SK-N-MC (cell line): Measurements from ENCODE around the gene CDC23.

Experiments
- DNase-seq: peaks from one replicate; pipeline ENCODE4 v3.0.0-alpha.2; 2011; ENCODE audit warnings: low read depth, low spot score
- H3K27ac ChIP-seq: fragments of 200-600 bp; sonication (generic); 2 replicates; pipeline ENCODE4 v1.5.1; 2016; ENCODE audit warnings: mixed run types
- H3K36me3 ChIP-seq: fragments of 200-600 bp; sonication (generic); 2 replicates; pipeline ENCODE4 v1.6.1; 2017; ENCODE audit warnings: antibody characterized with exemption, low read length, mixed read lengths; ENCODE audit not compliant: insufficient read depth
- H3K4me3 ChIP-seq: fragments of 200-600 bp; sonication (generic); 2 replicates; pipeline ENCODE4 v1.5.1; 2016
- H3K9ac ChIP-seq: fragments of 200-600 bp; sonication (generic); 2 replicates; pipeline ENCODE4 v1.8.0; 2017; ENCODE audit warnings: mixed run types, mixed read lengths; ENCODE audit not compliant: insufficient read length
- H3K9me3 ChIP-seq: fragments of 200-600 bp; sonication (generic); 2 replicates; pipeline ENCODE4 v1.6.1; 2017; ENCODE audit warnings: low read depth, mild to moderate bottlenecking, antibody characterized with exemption, low read length, moderate library complexity, mixed read lengths
- EZH2 ChIP-seq: fragments of 200-600 bp; sonication (generic); IDR thresholded peaks from one replicate; pipeline ENCODE4 v1.6.1; 2017; ENCODE audit warnings: antibody characterized with exemption
- FOXP2 ChIP-seq: optimal IDR thresholded peaks from 2 replicates; pipeline ENCODE3; 2011; ENCODE audit warnings: mild to moderate bottlenecking, moderate library complexity; ENCODE audit not compliant: insufficient read depth; ENCODE audit errors: extremely low read length, control extremely low read depth
- POLR2AphosphoS5 ChIP-seq: IDR thresholded peaks from 2 replicates; pipeline ENCODE4 v1.6.1; 2012; ENCODE audit warnings: mild to moderate bottlenecking, low read depth, low read length, borderline replicate concordance

The CDC23 gene

GRCh38 chr5:138182808-138183207 is 30.3 kb downstream of the CDC23 start:
- Histone ChIP-seq H3K9ac (no peak overlapping the region), H3K9me3 (no peaks in the 10 kb centered on the region)
- TF ChIP-seq FOXP2 (no peak), POLR2AphosphoS5 (no peak), EZH2 (no peak)

GRCh38 chr5:138180841-138181240 is 32.3 kb downstream of the CDC23 start:
- Histone ChIP-seq H3K36me3 (peaks cover 62% of the 10 kb centered on the region), H3K27ac (no peak overlapping the region), H3K9ac (no peak overlapping the region), H3K4me3 (no peak overlapping the region), H3K9me3 (no peaks in the 10 kb centered on the region)
- no peak for DNase-seq
- TF ChIP-seq FOXP2 (no peak), EZH2 (no peak), POLR2AphosphoS5 (no peak)

More at GRCh38 chr5:138182808-138183207, 30.3 kb downstream of the CDC23 start:
- no peak overlapping the region for H3K4me3 ChIP-seq
- H3K27ac ChIP-seq: no peak overlapping the region
- peaks cover 72% of the 10 kb centered on the region for H3K36me3 ChIP-seq
- DNase-seq: no peak

GRCh38 chr5:138180183-138180782 is 32.8 kb downstream of the CDC23 start:
- H3K9ac ChIP-seq: peak overlapping the region; percentile 92
- DNase-seq: peak; percentile 47
- no peaks in the 10 kb centered on the region for H3K9me3 ChIP-seq
- no peak for TF ChIP-seq EZH2
- no peak for TF ChIP-seq POLR2AphosphoS5
- no peak for TF ChIP-seq FOXP2
- no peak overlapping the region for H3K27ac ChIP-seq
- peaks cover 60% of the 10 kb centered on the region for H3K36me3 ChIP-seq
- H3K4me3 ChIP-seq: peak overlapping the region; percentile 87

DNA sequence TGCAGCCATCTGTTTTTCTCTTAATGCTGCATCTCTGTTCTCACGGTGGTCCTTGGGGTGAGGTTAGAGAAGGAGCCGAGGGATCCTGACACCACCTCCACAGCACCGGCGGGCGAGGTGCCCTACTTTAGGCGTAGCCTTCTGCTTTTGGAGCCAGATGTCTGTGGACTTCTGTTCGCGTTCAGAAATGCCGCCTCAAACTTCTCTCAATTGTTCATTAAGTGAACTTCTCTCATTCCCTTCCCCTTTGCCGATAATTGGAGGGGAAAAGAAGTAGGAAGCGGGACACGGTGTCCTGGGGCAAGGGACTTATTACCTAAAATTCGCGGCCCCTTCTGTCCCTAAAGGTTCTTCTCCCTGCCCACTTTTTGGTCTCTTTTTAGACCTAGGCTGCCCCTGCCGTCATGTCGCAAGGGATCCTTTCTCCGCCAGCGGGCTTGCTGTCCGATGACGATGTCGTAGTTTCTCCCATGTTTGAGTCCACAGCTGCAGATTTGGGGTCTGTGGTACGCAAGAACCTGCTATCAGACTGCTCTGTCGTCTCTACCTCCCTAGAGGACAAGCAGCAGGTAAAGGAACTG is 33.8 kb downstream of the CDC23 start:
- DNase-seq: no peak
- H3K27ac ChIP-seq: peak overlapping the region; percentile 38; the same call in 1 of the 2 replicates
- peak overlapping the region; percentile 92 for H3K9ac ChIP-seq
- TF ChIP-seq FOXP2: no peak
- no peak for TF ChIP-seq EZH2
- TF ChIP-seq POLR2AphosphoS5: no peak
- H3K9me3 ChIP-seq: no peaks in the 10 kb centered on the region
- H3K36me3 ChIP-seq: peaks cover 60% of the 10 kb centered on the region
- peak overlapping the region; percentile 87 for H3K4me3 ChIP-seq

- TF ChIP-seq POLR2AphosphoS5 (peak; percentile 87), EZH2 (no peak), FOXP2 (peak; percentile 13)
- peak; percentile 88 for DNase-seq
- Histone ChIP-seq H3K27ac (peak within 1 kb of the TSS; percentile 94), H3K9ac (peak within 1 kb of the TSS; percentile 92), H3K9me3 (no peaks in the 10 kb centered on the region), H3K36me3 (peaks cover 60% of the 10 kb centered on the region), H3K4me3 (peak within 1 kb of the TSS; percentile 87)
Measured at GRCh38 chr5:138178516-138179276, 34.4 kb downstream of the CDC23 start, which contains the start of the genes BRD8 and KIF20A. Gene BRD8 (minus strand): TSS chr5:138178630. CDS start chr5:138178614, 16 bp downstream. Gene KIF20A (plus strand): TSS chr5:138179112. CDS start chr5:138179681, 569 bp downstream.

- peak overlapping the region; percentile 92 for H3K9ac ChIP-seq
- H3K4me3 ChIP-seq: peak overlapping the region; percentile 87
- H3K27ac ChIP-seq: peak overlapping the region; percentile 94
- no peak for DNase-seq
- no peaks in the 10 kb centered on the region for H3K9me3 ChIP-seq
- peaks cover 60% of the 10 kb centered on the region for H3K36me3 ChIP-seq
- TF ChIP-seq FOXP2: no peak
- TF ChIP-seq EZH2: no peak
- no peak for TF ChIP-seq POLR2AphosphoS5
Measured at GRCh38 chr5:138177941-138178515, 35.1 kb downstream of the CDC23 start.

DNA sequence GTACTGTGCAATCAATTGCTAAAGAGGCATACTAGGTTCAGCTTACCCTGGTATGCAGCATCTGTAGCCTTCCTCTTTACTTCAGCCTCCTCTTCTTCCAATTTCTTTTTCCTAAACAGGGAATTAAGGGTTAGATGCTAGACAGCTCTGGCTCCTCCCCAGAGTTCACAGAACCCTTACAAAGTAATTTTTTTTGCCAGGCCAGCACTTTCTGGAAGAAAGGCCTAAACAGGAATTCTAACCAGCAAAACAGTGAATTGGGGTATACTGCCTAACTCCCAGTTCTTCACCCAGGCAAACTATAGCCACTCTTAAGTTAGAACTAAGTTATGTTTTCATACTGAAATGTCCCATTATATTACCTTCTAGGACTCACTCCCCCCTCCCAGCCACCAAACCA is 42.8 kb downstream of the CDC23 start:
- H3K9me3 ChIP-seq: no peaks in the 10 kb centered on the region
- no peak overlapping the region for H3K27ac ChIP-seq
- H3K4me3 ChIP-seq: no peak overlapping the region
- H3K9ac ChIP-seq: no peak overlapping the region
- H3K36me3 ChIP-seq: peaks cover 95% of the 10 kb centered on the region
- TF ChIP-seq FOXP2: no peak
- TF ChIP-seq POLR2AphosphoS5: no peak
- no peak for TF ChIP-seq EZH2
- DNase-seq: no peak

DNA sequence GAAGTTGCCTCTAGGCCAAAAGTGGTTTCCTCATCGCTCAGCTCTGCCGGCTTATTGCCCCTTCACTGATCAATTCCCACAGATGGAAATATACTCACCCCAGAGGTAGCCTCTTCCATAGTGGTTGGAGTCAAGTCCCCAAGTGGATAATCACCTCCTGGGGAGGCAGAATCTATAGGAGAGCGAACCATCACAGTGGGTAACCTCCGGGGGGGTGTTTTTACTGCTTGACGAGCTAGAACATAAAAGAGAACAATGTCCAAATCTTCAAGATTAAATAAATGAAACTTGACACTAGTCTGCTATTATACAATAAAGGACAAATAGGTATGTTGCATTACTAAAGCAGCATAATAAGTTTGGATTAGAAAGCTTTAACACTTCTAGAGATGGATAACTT is 44.0 kb downstream of the CDC23 start:
- Histone ChIP-seq H3K36me3 (peaks cover 95% of the 10 kb centered on the region), H3K9ac (no peak overlapping the region), H3K27ac (no peak overlapping the region), H3K9me3 (no peaks in the 10 kb centered on the region), H3K4me3 (no peak overlapping the region)
- no peak for DNase-seq
- TF ChIP-seq POLR2AphosphoS5: no peak
